Prostate gland (tissue), 2 donors: ENCODE results near the gene DIS3L2.

ENCODE experiments used
- POLR2A ChIP-seq: fragments of 450-650 bp; IDR thresholded peaks from one replicate; pipeline ENCODE4 v1.6.1; 2016; ENCODE audit warnings: antibody characterized with exemption, mild to moderate bottlenecking
- POLR2AphosphoS5 ChIP-seq: sonication (generic); formaldehyde crosslinking; IDR thresholded peaks from one replicate; pipeline ENCODE4 v1.6.1; 2017; ENCODE audit warnings: antibody characterized with exemption
- TF ChIP-seq, protein P1 (sequence below), 4 experiments: fragments of 200-600 bp in 2 of 4; fragments of 450-650 bp in 2 of 4; sonication (generic) in 2 of 4; IDR thresholded peaks; 1 replicate in 3 of 4; 2 replicates in 1 of 4; pipeline ENCODE4 v1.5.1; 2016 to 2019; ENCODE audit warnings: antibody characterized with exemption in 4 of 4, mild to moderate bottlenecking in 2 of 4, moderate library complexity in 2 of 4

- TF ChIP-seq POLR2A (no peak), POLR2AphosphoS5 (no peak)
- TF ChIP-seq, protein P1, sequence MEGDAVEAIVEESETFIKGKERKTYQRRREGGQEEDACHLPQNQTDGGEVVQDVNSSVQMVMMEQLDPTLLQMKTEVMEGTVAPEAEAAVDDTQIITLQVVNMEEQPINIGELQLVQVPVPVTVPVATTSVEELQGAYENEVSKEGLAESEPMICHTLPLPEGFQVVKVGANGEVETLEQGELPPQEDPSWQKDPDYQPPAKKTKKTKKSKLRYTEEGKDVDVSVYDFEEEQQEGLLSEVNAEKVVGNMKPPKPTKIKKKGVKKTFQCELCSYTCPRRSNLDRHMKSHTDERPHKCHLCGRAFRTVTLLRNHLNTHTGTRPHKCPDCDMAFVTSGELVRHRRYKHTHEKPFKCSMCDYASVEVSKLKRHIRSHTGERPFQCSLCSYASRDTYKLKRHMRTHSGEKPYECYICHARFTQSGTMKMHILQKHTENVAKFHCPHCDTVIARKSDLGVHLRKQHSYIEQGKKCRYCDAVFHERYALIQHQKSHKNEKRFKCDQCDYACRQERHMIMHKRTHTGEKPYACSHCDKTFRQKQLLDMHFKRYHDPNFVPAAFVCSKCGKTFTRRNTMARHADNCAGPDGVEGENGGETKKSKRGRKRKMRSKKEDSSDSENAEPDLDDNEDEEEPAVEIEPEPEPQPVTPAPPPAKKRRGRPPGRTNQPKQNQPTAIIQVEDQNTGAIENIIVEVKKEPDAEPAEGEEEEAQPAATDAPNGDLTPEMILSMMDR (IDR thresholded peaks at IDR 0.05), result no peak
These were observed 242.4 kb downstream of the DIS3L2 start for GRCh38 chr2:232203936-232204335.
